ENCODE results near the gene ZNF575. TPM values are rescaled to one million over a fixed set of nuclear protein-coding genes. Genes with fewer than 3 reads are reported as not detected.

The ZNF575 gene
- total and polyA plus RNA-seq, 4 donors = 0.48 to 2.3 (median 0.65) TPM

GRCh38 chr19:43534816-43535761 is 2.1 kb downstream of the ZNF575 start:
- TF ChIP-seq CTCF (IDR thresholded peaks at IDR 0.05; ENCODE audit: control extremely low read depth, extremely low read depth) = peak; percentile 44
- ATAC-seq (ENCODE audit: insufficient read depth, low FRiP score) = no peak
- H3K36me3 ChIP-seq (ENCODE audit: control insufficient read depth in 4 of 4, insufficient read depth in 4 of 4, low read length in 4 of 4) = peaks cover 3 to 20% (median 9%) of the 10 kb centered on the region in 4 donors
- DNase-seq = peak; percentile 81 to 85 (median 81)
- peaks cover 0 to 4% (median 0%) of the 10 kb centered on the region in 4 donors for H3K9me3 ChIP-seq (ENCODE audit: control insufficient read depth in 4 of 4, insufficient read depth in 3 of 4, low read length in 3 of 4)
- WGBS, 2 donors = 69 to 71% methylated on average over 56 to 62 of the region's 62 CpGs
- no peaks in the 10 kb centered on the region for H3K27me3 ChIP-seq (ENCODE audit: control insufficient read depth in 3 of 3, insufficient read depth in 3 of 3, low read length in 2 of 3)
- H3K4me3 ChIP-seq = no peak overlapping the region
- peaks cover 0 to 24% (median 0%) of the 10 kb centered on the region in 5 donors for H3K4me1 ChIP-seq (ENCODE audit: control insufficient read depth in 5 of 5, insufficient read depth in 5 of 5, low read length in 5 of 5)
- H3K27ac ChIP-seq (ENCODE audit: low read depth in 1 of 2, low read length in 1 of 2) = peak overlapping the region in 1 of 2 donors; percentile 18
- peak overlapping the region in 1 of 2 donors; percentile 47 for H3K9ac ChIP-seq (ENCODE audit: insufficient read depth in 1 of 2, low read length in 2 of 2)

- H3K27me3 ChIP-seq (ENCODE audit: control insufficient read depth in 3 of 3, insufficient read depth in 3 of 3, low read length in 2 of 3) = no peaks in the 10 kb centered on the region
- no peak overlapping the region for H3K4me3 ChIP-seq
- peaks cover 6 to 40% (median 31%) of the 10 kb centered on the region in 4 donors for H3K36me3 ChIP-seq (ENCODE audit: control insufficient read depth in 4 of 4, insufficient read depth in 4 of 4, low read length in 4 of 4)
- H3K9me3 ChIP-seq (ENCODE audit: control insufficient read depth in 4 of 4, insufficient read depth in 3 of 4, low read length in 3 of 4) = peaks cover 0 to 4% (median 1%) of the 10 kb centered on the region in 4 donors
- TF ChIP-seq CTCF (IDR thresholded peaks at IDR 0.05; ENCODE audit: control extremely low read depth, extremely low read depth) = no peak
- no peak for DNase-seq
- no peak overlapping the region for H3K27ac ChIP-seq (ENCODE audit: low read depth in 1 of 2, low read length in 1 of 2)
- no peak overlapping the region for H3K9ac ChIP-seq (ENCODE audit: insufficient read depth in 1 of 2, low read length in 2 of 2)
- H3K4me1 ChIP-seq (ENCODE audit: control insufficient read depth in 5 of 5, insufficient read depth in 5 of 5, low read length in 5 of 5) = peaks cover 0 to 14% (median 0%) of the 10 kb centered on the region in 5 donors
- no peak for ATAC-seq (ENCODE audit: insufficient read depth, low FRiP score)
Measured at GRCh38 chr19:43538922-43539321, 5.9 kb downstream of the ZNF575 start.

DNA sequence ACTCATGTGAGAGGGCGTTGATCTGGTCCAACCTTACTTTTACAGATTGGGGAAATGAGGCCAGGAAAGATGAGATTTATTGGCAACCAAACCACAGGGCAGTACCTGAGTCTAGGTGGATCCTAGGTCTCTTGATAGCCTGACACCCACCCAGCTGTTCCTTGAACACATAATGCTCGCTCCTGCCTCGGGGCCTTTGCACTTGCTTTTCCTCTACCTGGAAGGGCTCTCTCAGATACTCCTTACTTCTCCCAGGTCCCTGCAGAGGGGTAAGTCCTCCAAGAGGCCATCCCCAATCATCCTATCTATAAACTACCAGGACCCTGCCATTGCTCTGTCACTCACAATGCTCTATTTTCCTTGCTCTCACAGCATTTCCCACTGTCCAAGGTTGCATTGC is 7.4 kb downstream of the ZNF575 start:
- no peak overlapping the region for H3K4me3 ChIP-seq
- H3K36me3 ChIP-seq (ENCODE audit: control insufficient read depth in 4 of 4, insufficient read depth in 4 of 4, low read length in 4 of 4) = peaks cover 6 to 43% (median 34%) of the 10 kb centered on the region in 4 donors
- 93 to 97% methylated on average over 3 of the region's 3 CpGs for WGBS, 2 donors
- TF ChIP-seq CTCF (IDR thresholded peaks at IDR 0.05; ENCODE audit: control extremely low read depth, extremely low read depth) = no peak
- H3K27me3 ChIP-seq (ENCODE audit: control insufficient read depth in 3 of 3, insufficient read depth in 3 of 3, low read length in 2 of 3) = no peaks in the 10 kb centered on the region
- H3K27ac ChIP-seq (ENCODE audit: low read depth in 1 of 2, low read length in 1 of 2) = no peak overlapping the region
- peaks cover 0 to 8% (median 0%) of the 10 kb centered on the region in 5 donors for H3K4me1 ChIP-seq (ENCODE audit: control insufficient read depth in 5 of 5, insufficient read depth in 5 of 5, low read length in 5 of 5)
- DNase-seq = no peak
- peaks cover 0 to 4% (median 1%) of the 10 kb centered on the region in 4 donors for H3K9me3 ChIP-seq (ENCODE audit: control insufficient read depth in 4 of 4, insufficient read depth in 3 of 4, low read length in 3 of 4)
- H3K9ac ChIP-seq (ENCODE audit: insufficient read depth in 1 of 2, low read length in 2 of 2) = no peak overlapping the region
- ATAC-seq (ENCODE audit: insufficient read depth, low FRiP score) = no peak
